Limb (tissue), 2 donors: ENCODE data around the gene XPC.

Experiments
- DNase-seq, 2 donors: peaks; one replicate each; pipeline ENCODE4 v3.0.0-alpha.2; 2016; ENCODE audit errors: extremely low spot score in 2 of 2

Gene XPC

DNA sequence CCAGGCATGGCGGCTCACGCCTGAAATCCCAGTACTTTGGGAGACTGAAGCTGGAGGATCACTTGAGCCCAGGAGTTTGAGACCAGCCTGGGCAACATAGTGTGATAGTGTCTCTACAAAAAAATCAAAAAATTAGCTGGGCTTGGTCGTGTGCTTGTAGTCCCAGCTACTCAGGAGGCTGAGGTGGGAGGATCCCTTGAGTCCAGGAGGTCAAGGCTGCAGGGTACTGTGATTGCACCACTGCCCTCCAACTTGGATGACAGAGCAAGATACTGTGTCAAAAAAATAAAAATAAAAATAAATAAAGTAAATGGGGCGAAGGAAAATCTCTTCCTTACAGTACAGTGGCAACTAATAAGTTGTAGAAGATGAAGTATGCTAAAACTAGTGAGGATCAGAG lies 29.8 kb upstream of the XPC start:
- DNase-seq = no peak

- no peak for DNase-seq
These were observed 28.3 kb upstream of the XPC start for GRCh38 chr3:14206548-14207177.

DNA sequence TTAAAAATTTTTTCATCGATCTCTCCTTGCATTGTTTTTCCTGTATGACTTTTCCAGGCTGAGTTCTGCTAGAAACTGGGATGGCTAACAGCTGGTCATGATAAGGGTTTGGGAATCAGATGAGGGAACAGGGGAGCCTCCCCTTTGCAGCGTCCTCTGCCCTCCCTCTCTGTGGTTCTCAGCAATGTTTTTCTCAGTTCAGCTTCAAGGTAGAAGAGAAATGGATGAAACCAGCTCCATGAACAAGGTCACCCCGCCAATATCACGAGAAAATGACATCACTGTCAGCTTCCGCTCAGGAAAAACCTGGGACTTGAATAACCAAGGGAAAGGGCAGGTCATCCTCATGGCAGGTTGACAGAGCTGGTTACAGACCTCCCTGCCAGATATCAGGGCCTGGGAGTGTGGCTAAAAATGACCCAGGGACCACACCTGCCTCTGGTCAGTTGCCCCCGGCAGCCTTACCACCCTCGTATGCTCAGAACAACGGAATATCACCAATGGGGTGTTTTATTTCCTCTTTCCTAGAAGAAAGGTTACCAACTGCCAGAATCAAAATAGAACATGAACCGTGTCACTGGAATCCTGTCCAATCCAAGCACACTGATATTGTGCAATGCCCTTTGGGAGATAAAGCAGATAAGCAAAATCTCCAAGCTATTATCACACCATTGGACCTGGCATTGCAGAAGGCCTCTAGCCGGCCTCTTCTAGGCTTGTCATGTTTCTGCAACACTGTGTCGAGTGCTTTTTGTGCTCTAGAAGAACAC lies 26.3 kb upstream of the XPC start:
- DNase-seq = no peak

- DNase-seq = peak; percentile 74 to 75
These were observed 25.2 kb upstream of the XPC start for GRCh38 chr3:14203521-14204079.

- no peak for DNase-seq
These were observed 24.6 kb upstream of the XPC start for GRCh38 chr3:14202874-14203520.

DNA sequence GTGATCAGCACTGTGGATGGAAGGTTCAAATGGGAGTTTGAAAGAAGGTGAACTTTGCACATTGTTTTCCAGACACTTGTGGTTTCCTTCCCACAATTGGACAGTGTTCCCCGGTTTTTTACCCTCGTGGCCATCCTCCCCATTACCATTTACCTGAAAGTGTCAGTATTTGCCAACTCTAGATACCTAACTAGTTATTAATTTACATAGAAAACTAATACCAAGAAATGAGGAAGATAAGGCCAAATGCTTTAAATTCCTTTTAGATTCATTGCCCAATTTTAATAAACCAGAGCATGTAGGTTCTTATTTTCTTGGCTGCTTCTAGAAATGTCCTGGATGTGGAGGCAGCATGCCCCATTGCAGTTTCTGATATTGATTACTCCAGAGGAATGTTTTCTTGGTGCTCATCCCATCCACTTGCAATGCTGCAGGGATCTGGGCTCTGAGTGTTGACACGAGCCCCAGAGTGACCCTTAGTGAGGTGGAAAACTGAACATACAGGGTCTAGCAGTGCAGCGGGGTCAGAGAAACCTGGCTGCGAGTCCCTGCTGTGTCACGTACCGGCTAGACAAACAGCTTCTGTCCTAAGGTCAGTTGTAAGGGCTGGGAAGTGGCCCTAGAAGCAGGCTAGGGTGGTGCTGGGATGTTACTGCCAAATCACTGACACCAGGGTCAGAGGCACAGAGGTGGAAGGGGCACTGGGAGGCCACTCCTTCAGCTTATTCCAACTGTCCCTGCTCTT lies 23.7 kb upstream of the XPC start:
- DNase-seq = no peak

GRCh38 chr3:14200841-14201240 lies 22.4 kb upstream of the XPC start:
- DNase-seq = no peak

- DNase-seq = no peak
These were observed 21.9 kb upstream of the XPC start for GRCh38 chr3:14200276-14200675.

DNA sequence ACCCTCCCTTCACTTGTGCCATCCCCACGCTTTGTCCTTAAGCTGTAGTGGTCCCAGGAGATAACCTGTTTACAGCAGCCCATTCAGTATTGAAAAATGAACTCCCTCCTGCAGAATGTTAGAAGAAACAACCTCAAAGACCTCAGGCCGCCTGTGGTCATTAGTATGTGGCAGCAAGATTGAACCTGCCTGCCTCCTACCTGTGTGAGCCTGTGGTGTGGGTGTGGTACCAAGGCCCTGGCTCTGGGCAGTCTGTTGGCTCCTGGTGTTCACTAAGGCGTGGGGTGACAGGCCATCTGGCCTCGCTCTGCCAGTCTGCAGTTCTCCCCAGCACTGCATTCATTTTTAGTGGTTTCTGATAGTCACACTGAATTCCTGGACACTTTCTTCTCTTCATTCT lies 21.2 kb upstream of the XPC start:
- DNase-seq = no peak

GRCh38 chr3:14194865-14195264 lies 16.5 kb upstream of the XPC start:
- no peak for DNase-seq

- DNase-seq = no peak
These were observed 9.8 kb upstream of the XPC start for GRCh38 chr3:14188041-14188754.

DNA sequence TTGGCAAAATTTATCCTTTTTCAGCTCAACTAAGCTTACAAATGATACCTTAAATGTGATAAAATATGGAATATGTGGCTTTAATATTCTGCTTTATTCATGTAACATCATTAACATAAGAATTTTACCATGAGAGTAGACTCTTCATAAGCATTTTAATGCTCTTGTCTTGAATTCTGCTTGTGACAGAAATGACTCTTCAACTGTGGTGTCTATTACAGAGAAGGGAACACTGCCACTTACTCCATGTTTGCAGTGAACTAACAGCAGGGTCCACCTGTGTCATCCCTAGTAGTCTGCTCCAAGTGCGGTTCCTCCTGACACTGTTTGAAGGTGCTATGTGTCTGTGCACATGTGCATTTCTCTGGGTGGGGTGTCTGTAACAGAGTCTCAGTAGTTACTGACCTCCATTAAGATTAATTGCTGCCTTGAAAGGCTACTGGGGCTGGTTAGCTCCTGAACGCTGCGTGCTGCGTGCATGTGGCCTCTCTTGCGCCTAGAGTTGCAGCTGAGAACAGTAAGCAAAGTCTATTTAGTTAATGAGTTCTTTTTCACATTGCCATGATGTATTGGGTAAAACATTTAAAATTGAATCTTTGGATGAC lies 8.6 kb upstream of the XPC start:
- no peak for DNase-seq

GRCh38 chr3:14183015-14183577 lies 4.7 kb upstream of the XPC start:
- no peak for DNase-seq

GRCh38 chr3:14181253-14181652 lies 2.9 kb upstream of the XPC start:
- DNase-seq = no peak

DNA sequence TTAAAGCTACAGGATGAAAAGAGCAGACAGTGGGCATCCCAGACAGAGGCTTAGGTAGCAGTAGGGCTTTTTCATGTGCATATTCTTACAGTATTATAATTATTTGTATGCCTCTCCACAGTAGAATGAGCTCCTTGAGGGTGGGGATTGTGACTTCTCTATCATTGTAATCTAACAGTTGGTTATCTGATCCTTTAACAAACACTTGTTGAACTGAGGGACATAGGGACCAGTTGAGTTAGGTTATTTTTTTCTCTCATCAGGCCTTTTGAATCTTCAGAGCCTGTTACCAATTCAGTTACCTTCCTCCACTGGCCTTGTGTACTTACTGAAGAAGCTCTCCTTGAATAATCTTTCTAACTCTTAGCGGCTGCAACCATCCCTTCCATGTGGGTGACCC lies 1.4 kb upstream of the XPC start:
- no peak for DNase-seq

- DNase-seq = no peak
These were observed 689 bp upstream of the XPC start for GRCh38 chr3:14179114-14179465.

GRCh38 chr3:14177580-14178246 lies 688 bp downstream of the XPC start:
- DNase-seq = peak in 1 of 2 donors; percentile 13

DNA sequence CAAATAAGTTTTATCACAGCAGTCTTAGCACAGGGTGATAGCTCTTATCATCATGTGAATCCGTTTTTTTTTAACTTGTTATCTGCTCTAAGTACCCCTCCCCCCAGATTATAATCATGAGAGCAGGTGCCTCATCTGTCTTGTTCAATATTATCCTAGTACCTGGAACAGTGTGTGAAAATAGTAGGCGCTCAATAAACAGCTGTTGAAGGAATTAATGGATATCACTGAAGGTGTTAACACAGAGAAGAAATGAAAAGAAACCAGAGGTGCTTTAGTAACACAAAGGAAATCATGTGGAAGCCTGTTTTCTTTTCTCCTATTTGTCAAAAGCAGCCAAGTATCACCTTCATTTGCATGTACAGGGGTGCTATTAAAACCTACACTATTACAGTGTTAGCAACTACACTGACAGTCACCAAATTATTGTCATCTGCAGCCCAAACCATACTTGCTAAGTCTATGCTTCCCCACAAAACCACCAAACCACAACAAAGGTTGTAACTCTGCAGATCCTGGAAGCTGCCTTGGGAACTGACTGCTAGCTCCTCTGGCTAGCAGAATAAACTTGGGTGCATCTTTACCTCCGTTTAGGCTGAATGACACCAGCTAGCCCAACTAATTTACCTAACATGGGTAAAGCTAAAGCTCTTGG lies 2.9 kb downstream of the XPC start:
- DNase-seq = no peak

GRCh38 chr3:14174483-14174882 lies 3.9 kb downstream of the XPC start:
- no peak for DNase-seq
